LNCaP clone FGC (cell line): ENCODE measurements around the gene KYAT1.

Source experiments
- DNase-seq: peaks from one replicate; pipeline ENCODE4 v3.0.0-alpha.2; 2011; ENCODE audit warnings: low read depth
- H3K4me3 ChIP-seq: 2 replicates; pipeline ENCODE4 v1.5.1; 2011; ENCODE audit warnings: mild to moderate bottlenecking, low read depth, low read length, control low read depth
- CTCF ChIP-seq: IDR thresholded peaks from 2 replicates; pipeline ENCODE4 v1.5.1; 2012; ENCODE audit warnings: mild to moderate bottlenecking; ENCODE audit not compliant: control insufficient read depth, insufficient read depth; ENCODE audit errors: extremely low read depth

The KYAT1 gene

GRCh38 chr9:128840524-128840923 lies 41.2 kb downstream of the KYAT1 start:
- no peak overlapping the region for H3K4me3 ChIP-seq
- no peak for TF ChIP-seq CTCF
- DNase-seq, result no peak

- TF ChIP-seq CTCF, result no peak
- H3K4me3 ChIP-seq, result no peak overlapping the region
- DNase-seq, result no peak
Observed at GRCh38 chr9:128838338-128838737, 43.4 kb downstream of the KYAT1 start.

GRCh38 chr9:128836509-128837145 lies 45.1 kb downstream of the KYAT1 start:
- H3K4me3 ChIP-seq, result no peak overlapping the region
- no peak for TF ChIP-seq CTCF
- DNase-seq, result no peak

GRCh38 chr9:128835246-128836210 lies 46.2 kb downstream of the KYAT1 start:
- TF ChIP-seq CTCF, result no peak
- no peak overlapping the region for H3K4me3 ChIP-seq
- no peak for DNase-seq

- DNase-seq, result no peak
- no peak overlapping the region for H3K4me3 ChIP-seq
- TF ChIP-seq CTCF, result no peak
Observed at GRCh38 chr9:128833696-128834095, 48.1 kb downstream of the KYAT1 start.

GRCh38 chr9:128829477-128830251 lies 52.1 kb downstream of the KYAT1 start, which contains the start of gene SPOUT1:
SPOUT1 (minus strand) TSS chr9:128829794; CDS start chr9:128829780, 14 bp downstream.
- TF ChIP-seq CTCF, result no peak
- peak within 1 kb of the TSS; percentile 80 for H3K4me3 ChIP-seq
- peak; percentile 64 for DNase-seq
